CD14-positive monocyte (primary cell): ENCODE results near the gene MIGA1. TPM values are rescaled to one million over a fixed set of nuclear protein-coding genes. Genes with fewer than 3 reads are reported as not detected.
"Not testable (repeated sequence)": the region's sequence is repeated elsewhere in the genome, so short reads cannot be mapped to it uniquely, and the experiment has no call there.

ENCODE experiments used
- DNase-seq, 3 donors: peaks; one replicate each; pipeline ENCODE4 v3.0.0-alpha.2; 2011 to 2022
- H2AFZ ChIP-seq: 2 replicates; pipeline ENCODE4 v1.6.0; 2012; ENCODE audit warnings: mild to moderate bottlenecking, low read depth, low read length, inconsistent platforms; ENCODE audit not compliant: insufficient read depth, poor library complexity, severe bottlenecking
- H3K27ac ChIP-seq, 2 donors: 1 replicate in 1 of 2; 2 replicates in 1 of 2; pipeline ENCODE4 v1.5.1; 2012 to 2013; ENCODE audit warnings: low read length in 2 of 2, control low read depth in 1 of 2, inconsistent platforms in 1 of 2, low read depth in 1 of 2, mild to moderate bottlenecking in 1 of 2
- H3K27me3 ChIP-seq, 2 donors: one replicate each; pipeline versions ENCODE4 v1.6.0 to v1.6.1; 2011 to 2013; ENCODE audit warnings: low read length in 2 of 2; ENCODE audit not compliant: control insufficient read depth in 2 of 2, insufficient read depth in 2 of 2
- H3K36me3 ChIP-seq, 2 donors: replicated peaks in 1 of 2; 1 replicate in 1 of 2; 2 replicates in 1 of 2; pipeline versions ENCODE4 v1.5.1 to v1.6.1; 2012 to 2013; ENCODE audit warnings: low read length in 2 of 2, control low read depth in 1 of 2, inconsistent platforms in 1 of 2, mild to moderate bottlenecking in 1 of 2; ENCODE audit not compliant: insufficient read depth in 2 of 2, control insufficient read depth in 1 of 2
- H3K4me1 ChIP-seq, 2 donors: 1 replicate in 1 of 2; 2 replicates in 1 of 2; pipeline versions ENCODE4 v1.5.1 to v1.6.1; 2012 to 2013; ENCODE audit warnings: low read length in 2 of 2, control low read depth in 1 of 2, inconsistent platforms in 1 of 2, mild to moderate bottlenecking in 1 of 2, moderate library complexity in 1 of 2; ENCODE audit not compliant: insufficient read depth in 2 of 2, control insufficient read depth in 1 of 2
- H3K4me2 ChIP-seq: replicated peaks from 2 replicates; pipeline ENCODE3; 2012; ENCODE audit warnings: low read length, moderate library complexity, mild to moderate bottlenecking; ENCODE audit not compliant: poor library complexity, severe bottlenecking; ENCODE audit errors: extremely low read depth
- H3K4me3 ChIP-seq, 3 experiments: fragments of 200-600 bp in 1 of 3; sonication (generic) in 1 of 3; replicated peaks in 1 of 3; 1 replicate in 2 of 3; 2 replicates in 1 of 3; pipeline ENCODE4 v1.5.1; 2011 to 2013; ENCODE audit warnings: low read length in 3 of 3, mild to moderate bottlenecking in 3 of 3, control low read depth in 2 of 3, low read depth in 2 of 3, inconsistent platforms in 1 of 3, moderate library complexity in 1 of 3
- H3K79me2 ChIP-seq: 2 replicates; pipeline ENCODE4 v1.6.0; 2012; ENCODE audit warnings: mild to moderate bottlenecking, control low read depth, inconsistent platforms, low read length, moderate library complexity; ENCODE audit not compliant: insufficient read depth
- H3K9ac ChIP-seq: 2 replicates; pipeline ENCODE4 v1.6.0; 2017; ENCODE audit warnings: low read length, mild to moderate bottlenecking; ENCODE audit not compliant: insufficient read depth, poor library complexity, severe bottlenecking
- H3K9me3 ChIP-seq, 2 donors: replicated peaks in 1 of 2; 1 replicate in 1 of 2; 2 replicates in 1 of 2; pipeline versions ENCODE4 v1.5.1 to v1.6.1; 2012 to 2013; ENCODE audit warnings: low read length in 2 of 2, control low read depth in 1 of 2; ENCODE audit not compliant: control insufficient read depth in 1 of 2, insufficient read depth in 1 of 2
- H4K20me1 ChIP-seq: 2 replicates; pipeline ENCODE4 v1.6.0; 2012; ENCODE audit warnings: mild to moderate bottlenecking, low read length, control low read depth, moderate library complexity; ENCODE audit not compliant: insufficient read depth
- H3K27ac Mint-ChIP-seq, 7 donors: one replicate each; pipeline ENCODE4 v1.8.0; 2020; ENCODE audit warnings: mild to moderate bottlenecking in 7 of 7, mixed read lengths in 7 of 7, moderate library complexity in 6 of 7, inconsistent platforms in 2 of 7
- H3K27me3 Mint-ChIP-seq, 3 donors: one replicate each; pipeline ENCODE4 v1.8.0; 2021 to 2022; ENCODE audit warnings: low read depth in 3 of 3, mild to moderate bottlenecking in 3 of 3, mixed read lengths in 3 of 3, moderate library complexity in 3 of 3, inconsistent platforms in 1 of 3
- H3K36me3 Mint-ChIP-seq, 2 donors: one replicate each; pipeline ENCODE4 v1.8.0; 2020; ENCODE audit warnings: mixed read lengths in 2 of 2, inconsistent platforms in 1 of 2, mild to moderate bottlenecking in 1 of 2
- H3K4me1 Mint-ChIP-seq: one replicate; pipeline ENCODE4 v1.8.0; 2020; ENCODE audit warnings: mild to moderate bottlenecking, mixed read lengths
- H3K4me3 Mint-ChIP-seq, 2 donors: one replicate each; pipeline ENCODE4 v1.8.0; 2020; ENCODE audit warnings: mild to moderate bottlenecking in 2 of 2, mixed read lengths in 2 of 2, moderate library complexity in 1 of 2
- H3K9me3 Mint-ChIP-seq, 7 donors: one replicate each; pipeline ENCODE4 v1.8.0; 2020 to 2022; ENCODE audit warnings: mixed read lengths in 7 of 7, mild to moderate bottlenecking in 6 of 7, moderate library complexity in 6 of 7, inconsistent platforms in 2 of 7
- WGBS: methylation state at CpG from one replicate; pipeline ENCODE4 v1.1.5; 2013; ENCODE audit warnings: missing lambda C conversion rate; ENCODE audit not compliant: insufficient coverage; 5-methylcytosine and 5-hydroxymethylcytosine counted together
- intact Hi-C, 2 donors: fragments of 100-400 bp; cut with micrococcal nuclease; formaldehyde crosslinking; loops; one replicate each; pipeline versions ENCODE4 v1.15.0 to v1.15.1; 2023
- polyA plus RNA-seq, 3 donors: library from polyadenylated mRNA; depleted of rRNA in 1 of 3; unstranded in 2 of 3; stranded (reverse) in 1 of 3; fragments of 300-500 nt in 2 of 3; fragments of >200 nt in 1 of 3; fragmentation: Illumina TruSeq in 2 of 3; gene quantifications; 1 replicate in 2 of 3; 2 replicates in 1 of 3; pipeline ENCODE4 v1.2.3, GENCODE V29; 2012 to 2021
- TF ChIP-seq, protein P1 (sequence below): fragments of 200-600 bp; IDR thresholded peaks from one replicate; pipeline ENCODE4 v1.8.0; 2022; ENCODE audit warnings: antibody characterized with exemption, mild to moderate bottlenecking

The MIGA1 gene
- polyA plus RNA-seq, 3 donors = 5.0 to 7.2 (median 6.5) TPM

DNA sequence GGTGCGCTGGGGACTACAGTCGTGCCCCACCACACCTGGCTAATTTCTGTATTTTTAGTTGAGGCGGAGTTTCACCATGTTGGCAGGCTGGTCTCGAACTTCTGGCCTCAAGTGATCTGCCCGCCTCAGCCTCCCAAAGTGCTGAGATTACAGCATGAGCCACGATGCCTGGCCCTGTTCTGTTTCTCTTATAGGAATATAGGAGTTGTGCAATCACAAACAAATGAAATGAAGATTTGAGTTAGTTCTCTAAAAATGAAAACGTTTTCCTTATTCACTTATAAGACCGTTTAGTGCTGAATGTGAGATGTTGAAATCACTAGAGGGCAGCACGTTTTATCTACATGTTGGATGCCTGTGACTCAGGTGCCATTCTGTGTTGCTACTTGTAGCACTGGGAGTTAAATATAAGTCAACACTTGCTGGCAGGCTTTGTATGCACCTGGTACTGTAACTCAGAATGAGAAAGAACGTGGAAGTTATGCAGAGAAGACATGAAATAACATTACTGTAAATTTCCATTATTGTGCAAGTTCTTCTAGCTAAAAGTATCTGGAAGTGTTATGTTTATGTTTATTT is 45.8 kb downstream of the MIGA1 start:
- TF ChIP-seq, protein P1, sequence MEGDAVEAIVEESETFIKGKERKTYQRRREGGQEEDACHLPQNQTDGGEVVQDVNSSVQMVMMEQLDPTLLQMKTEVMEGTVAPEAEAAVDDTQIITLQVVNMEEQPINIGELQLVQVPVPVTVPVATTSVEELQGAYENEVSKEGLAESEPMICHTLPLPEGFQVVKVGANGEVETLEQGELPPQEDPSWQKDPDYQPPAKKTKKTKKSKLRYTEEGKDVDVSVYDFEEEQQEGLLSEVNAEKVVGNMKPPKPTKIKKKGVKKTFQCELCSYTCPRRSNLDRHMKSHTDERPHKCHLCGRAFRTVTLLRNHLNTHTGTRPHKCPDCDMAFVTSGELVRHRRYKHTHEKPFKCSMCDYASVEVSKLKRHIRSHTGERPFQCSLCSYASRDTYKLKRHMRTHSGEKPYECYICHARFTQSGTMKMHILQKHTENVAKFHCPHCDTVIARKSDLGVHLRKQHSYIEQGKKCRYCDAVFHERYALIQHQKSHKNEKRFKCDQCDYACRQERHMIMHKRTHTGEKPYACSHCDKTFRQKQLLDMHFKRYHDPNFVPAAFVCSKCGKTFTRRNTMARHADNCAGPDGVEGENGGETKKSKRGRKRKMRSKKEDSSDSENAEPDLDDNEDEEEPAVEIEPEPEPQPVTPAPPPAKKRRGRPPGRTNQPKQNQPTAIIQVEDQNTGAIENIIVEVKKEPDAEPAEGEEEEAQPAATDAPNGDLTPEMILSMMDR = no peak
- peaks cover 43 to 63% of the 10 kb centered on the region in 2 donors for H3K36me3 Mint-ChIP-seq
- DNase-seq = peak; percentile 55 to 84 (median 76)

DNA sequence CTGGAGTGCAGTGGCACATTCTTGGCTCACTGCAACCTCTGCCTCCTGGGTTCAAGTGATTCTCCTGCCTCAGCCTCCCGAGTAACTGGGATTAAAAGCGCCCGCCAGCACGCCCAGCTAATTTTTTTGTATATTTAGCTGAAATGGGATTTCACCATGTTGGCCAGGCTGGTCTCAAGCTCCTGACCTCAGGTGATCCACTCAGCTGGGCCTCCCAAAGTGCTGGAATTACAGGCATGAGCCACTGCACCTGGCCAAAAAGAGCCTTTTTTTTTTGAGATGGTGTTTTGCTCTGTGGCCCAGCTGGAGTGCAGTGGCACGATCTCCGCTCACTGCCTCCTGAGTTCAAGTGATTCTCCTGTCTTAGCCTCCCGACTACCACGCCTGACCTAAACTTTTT is 47.4 kb downstream of the MIGA1 start:
- H2AFZ ChIP-seq, H3K9me3 Mint-ChIP-seq, H3K27me3 ChIP-seq, H3K27me3 Mint-ChIP-seq, H3K4me1 ChIP-seq, H3K27ac ChIP-seq, DNase-seq, H4K20me1 ChIP-seq, intact Hi-C loops, H3K9ac ChIP-seq, H3K79me2 ChIP-seq, H3K9me3 ChIP-seq, H3K4me3 ChIP-seq, H3K4me3 Mint-ChIP-seq, H3K4me1 Mint-ChIP-seq, H3K4me2 ChIP-seq: not testable (repeated sequence)
- H3K36me3 Mint-ChIP-seq = peaks cover 42 to 59% of the 10 kb centered on the region in 2 donors
- H3K36me3 ChIP-seq = peaks cover 28 to 62% of the 10 kb centered on the region in 2 donors
- peak overlapping the region in 1 of 7 donors; percentile 78 for H3K27ac Mint-ChIP-seq
- 97% methylated on average over 5 of the region's 8 CpGs for WGBS

More for the DNA sequence above, 45.8 kb downstream of the MIGA1 start:
- Mint-ChIP-seq H3K4me3 (no peak overlapping the region), H3K9me3 (peaks cover 0 to 2% (median 0%) of the 10 kb centered on the region in 7 donors), H3K27me3 (no peaks in the 10 kb centered on the region), H3K27ac (peak overlapping the region; percentile 25 to 90 (median 81)), H3K4me1 (peaks cover 8% of the 10 kb centered on the region)
- no peak overlapping the region for H3K4me3 ChIP-seq
- no peaks in the 10 kb centered on the region for H3K9me3 ChIP-seq
- H3K79me2 ChIP-seq = no peaks in the 10 kb centered on the region
- H3K27me3 ChIP-seq = no peaks in the 10 kb centered on the region
- H3K4me1 ChIP-seq = peaks cover 4 to 7% of the 10 kb centered on the region in 2 donors
- H3K4me2 ChIP-seq = no peak overlapping the region
- no peak overlapping the region for H2AFZ ChIP-seq
- H3K27ac ChIP-seq = peak overlapping the region; percentile 33 to 69
- 63% methylated on average over 4 of the region's 10 CpGs for WGBS
- H4K20me1 ChIP-seq = no peaks in the 10 kb centered on the region
- intact Hi-C loops = no loop called here
- no peak overlapping the region for H3K9ac ChIP-seq
- peaks cover 30 to 65% of the 10 kb centered on the region in 2 donors for H3K36me3 ChIP-seq
